ENCODE results near the gene KCNH4.

KCNH4 gene

GRCh38 chr17:42135664-42136653 lies 45.0 kb downstream of the KCNH4 start:
- peak; percentile 46 to 50 for DNase-seq

- no peak for DNase-seq
These were observed 45.8 kb downstream of the KCNH4 start for GRCh38 chr17:42135151-42135550.

GRCh38 chr17:42133461-42134041 lies 47.4 kb downstream of the KCNH4 start:
- no peak for DNase-seq

GRCh38 chr17:42132941-42133340 lies 48.0 kb downstream of the KCNH4 start:
- peak; percentile 69 to 81 for DNase-seq

- DNase-seq, result peak; percentile 21 to 41
These were observed 48.9 kb downstream of the KCNH4 start for GRCh38 chr17:42131981-42132432.

GRCh38 chr17:42131232-42131631 lies 49.7 kb downstream of the KCNH4 start:
- no peak for DNase-seq

- DNase-seq, result no peak
These were observed 50.5 kb downstream of the KCNH4 start for GRCh38 chr17:42130310-42130936.

- DNase-seq, result no peak
These were observed 51.7 kb downstream of the KCNH4 start for GRCh38 chr17:42129109-42129837.

GRCh38 chr17:42127414-42127813 lies 53.5 kb downstream of the KCNH4 start:
- DNase-seq, result no peak

GRCh38 chr17:42126836-42127235 lies 54.1 kb downstream of the KCNH4 start:
- no peak for DNase-seq

- no peak for DNase-seq
These were observed 55.4 kb downstream of the KCNH4 start for GRCh38 chr17:42125565-42125964.

GRCh38 chr17:42124256-42124655 lies 56.7 kb downstream of the KCNH4 start:
- no peak for DNase-seq

GRCh38 chr17:42122371-42123303 lies 58.3 kb downstream of the KCNH4 start, which contains the start of gene HSPB9:
TSS of gene HSPB9 (plus strand) at chr17:42122804. CDS start at chr17:42122851, 47 bp downstream.
- no peak for DNase-seq

GRCh38 chr17:42120770-42121769 lies 59.9 kb downstream of the KCNH4 start, which contains the start of gene KAT2A:
TSS of gene KAT2A (minus strand) at chr17:42121367. CDS start at chr17:42121304, 63 bp downstream.
- peak; percentile 79 for DNase-seq

GRCh38 chr17:42120161-42120769 lies 60.7 kb downstream of the KCNH4 start:
- DNase-seq, result no peak

- DNase-seq, result no peak
These were observed 61.6 kb downstream of the KCNH4 start for GRCh38 chr17:42119301-42119700.

GRCh38 chr17:42118545-42118944 lies 62.4 kb downstream of the KCNH4 start:
- peak; percentile 27 to 53 for DNase-seq

GRCh38 chr17:42118126-42118510 lies 62.8 kb downstream of the KCNH4 start:
- DNase-seq, result no peak

- no peak for DNase-seq
These were observed 63.4 kb downstream of the KCNH4 start for GRCh38 chr17:42117397-42118125.
